ENCODE results near the gene LY6G6C. TPM values are rescaled to one million over a fixed set of nuclear protein-coding genes. Genes with fewer than 3 reads are reported as not detected.
A peak's percentile ranks its signal among the peaks of the same experiment; 100 is the strongest.

Gene LY6G6C
- total RNA-seq, 1 experiment from 2014 or later: not detected

GRCh38 chr6:31718265-31718664 is 3.3 kb downstream of the LY6G6C start:
- H3K4me2 ChIP-seq (ENCODE audit: insufficient read depth, insufficient read length, low read length): no peak overlapping the region
- no peak for TF ChIP-seq CTCF (conservative IDR thresholded peaks at IDR 0.05)
- Mint-ChIP-seq H3K27me3 (ENCODE audit: low read depth) (no peaks in the 10 kb centered on the region), H3K4me3 (0 out of 5 replicates have a peak overlapping the region, but pooled peaks of 1 of the 2 experiments have one; percentile 13), H3K9me3 (no peaks in the 10 kb centered on the region), H3K36me3 (ENCODE audit: insufficient read depth in 1 of 3, low read depth in 3 of 3) (no peaks in the 10 kb centered on the region), H3K27ac (peak overlapping the region in 1 of 3 experiments; percentile 90; a peak in 4 of 7 replicates), H3K4me1 (peaks cover 34 to 44% of the 10 kb centered on the region in 2 experiments)
- no peak overlapping the region for H3K23ac ChIP-seq (ENCODE audit: insufficient read length, low read depth, low read length)
- H2BK120ac ChIP-seq (ENCODE audit: low read depth, low read length, poor library complexity, severe bottlenecking): no peak overlapping the region
- H3K79me2 ChIP-seq (ENCODE audit: insufficient read depth, low read length): no peaks in the 10 kb centered on the region
- H3K14ac ChIP-seq (ENCODE audit: insufficient read depth, low read length): no peak overlapping the region
- no peaks in the 10 kb centered on the region for H3K23me2 ChIP-seq (ENCODE audit: insufficient read length, low read depth, low read length, poor library complexity, severe bottlenecking)
- no peak overlapping the region for H3K56ac ChIP-seq (ENCODE audit: insufficient read length, low read depth, low read length)
- no peak overlapping the region for H3K4ac ChIP-seq (ENCODE audit: low read depth, low read length)
- no CpG with 5 or more reads among the region's 1 CpG for WGBS (ENCODE audit: extremely low coverage, insufficient read length, low lambda C conversion rate)
- H3K4me1 ChIP-seq (ENCODE audit: insufficient read depth, low read length): peaks cover 10% of the 10 kb centered on the region; the same call in 1 of the 2 replicates
- H2AFZ ChIP-seq (ENCODE audit: low read length): no peak overlapping the region
- H4K8ac ChIP-seq (replicated peaks; ENCODE audit: insufficient read length, low read depth, low read length): no peak overlapping the region
- no peak overlapping the region for H3K18ac ChIP-seq (ENCODE audit: insufficient read length, low read depth, low read length)
- H4K5ac ChIP-seq (ENCODE audit: insufficient read length, low read depth, low read length): no peak overlapping the region
- H4K91ac ChIP-seq (ENCODE audit: insufficient read length, low read depth, low read length): no peak overlapping the region
- no peak overlapping the region for H2AK5ac ChIP-seq (ENCODE audit: insufficient read length, low read length)
- H4K20me1 ChIP-seq (ENCODE audit: control insufficient read depth, insufficient read depth, insufficient read length): no peaks in the 10 kb centered on the region
- no peak overlapping the region for H2BK5ac ChIP-seq (ENCODE audit: insufficient read length, low read length)
- H3K27me3 ChIP-seq (ENCODE audit: insufficient read depth, low read length): no peaks in the 10 kb centered on the region
- H2BK20ac ChIP-seq (ENCODE audit: low read depth, low read length, poor library complexity, severe bottlenecking): no peak overlapping the region
- no peak overlapping the region for H3T11ph ChIP-seq (ENCODE audit: low read length)
- H3K79me1 ChIP-seq (ENCODE audit: insufficient read depth, low read depth, low read length, poor library complexity, severe bottlenecking): no peaks in the 10 kb centered on the region
- no peak overlapping the region for H2BK12ac ChIP-seq (ENCODE audit: insufficient read length, low read depth, low read length)
- H3K27ac ChIP-seq (ENCODE audit: insufficient read length, low read depth, low read length): no peak overlapping the region
- H3K9me3 ChIP-seq (ENCODE audit: control insufficient read depth, low read depth, low read length): no peaks in the 10 kb centered on the region
- no peak overlapping the region for H2BK15ac ChIP-seq (ENCODE audit: low read depth, low read length)
- peak; percentile 55 for DNase-seq
- no peak overlapping the region for H3K9ac ChIP-seq (ENCODE audit: extremely low read depth, insufficient read length, low read length)

Measured in H9 (cell line).